AG09319 (cell line): ENCODE results near the gene COL21A1.

Experiments used
- DNase-seq: peaks from one replicate; pipeline ENCODE4 v3.0.0-alpha.2; 2010; ENCODE audit warnings: low read depth; ENCODE audit errors: extremely low read depth
- CTCF ChIP-seq: IDR thresholded peaks from 2 replicates; pipeline ENCODE4 v1.5.1; 2011; ENCODE audit warnings: low read depth, mild to moderate bottlenecking, inconsistent platforms, low read length, moderate library complexity

COL21A1 gene

GRCh38 chr6:56027865-56028264, 219.5 kb downstream of the COL21A1 start:
- no peak for TF ChIP-seq CTCF
- DNase-seq: no peak

- no peak for TF ChIP-seq CTCF
- DNase-seq: no peak
Measured at GRCh38 chr6:56026455-56027180, 220.8 kb downstream of the COL21A1 start.

- no peak for DNase-seq
- TF ChIP-seq CTCF: no peak
Measured at GRCh38 chr6:56025795-56026194, 221.6 kb downstream of the COL21A1 start.

GRCh38 chr6:56024931-56025330, 222.4 kb downstream of the COL21A1 start:
- DNase-seq: no peak
- no peak for TF ChIP-seq CTCF

DNA sequence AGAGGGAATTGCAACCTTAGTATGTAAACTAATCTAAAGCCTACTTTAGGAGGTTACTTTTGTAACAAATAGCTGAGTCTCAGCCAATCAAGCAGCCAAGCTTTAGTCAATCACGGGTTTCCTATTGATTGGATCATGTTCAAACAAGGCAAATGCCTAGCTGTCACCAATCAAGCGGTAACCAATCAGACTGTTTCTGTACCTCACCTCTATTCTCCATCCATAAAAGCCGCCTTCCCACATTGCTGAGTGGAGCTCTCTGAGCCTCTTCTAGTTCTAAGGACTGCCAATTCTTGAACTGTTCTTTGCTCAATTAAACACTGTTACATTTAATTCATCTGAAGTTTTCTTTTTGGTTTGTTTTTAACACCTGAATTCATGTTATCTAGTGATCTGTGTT, 223.6 kb downstream of the COL21A1 start:
- TF ChIP-seq CTCF: no peak
- DNase-seq: no peak

GRCh38 chr6:56022678-56023077, 224.7 kb downstream of the COL21A1 start:
- TF ChIP-seq CTCF: no peak

GRCh38 chr6:56021943-56022342, 225.4 kb downstream of the COL21A1 start:
- TF ChIP-seq CTCF: peak; percentile 30

More at GRCh38 chr6:56022678-56023077, 224.7 kb downstream of the COL21A1 start:
- DNase-seq: no peak

More at GRCh38 chr6:56021943-56022342, 225.4 kb downstream of the COL21A1 start:
- no peak for DNase-seq
